ENCODE measurements around the gene TFPT. TPM values are rescaled to one million over a fixed set of nuclear protein-coding genes. Genes with fewer than 3 reads are reported as not detected.

Gene TFPT
- total RNA-seq, 2 experiments from 2014 or later, result 27.7 to 28.1 TPM

- Mint-ChIP-seq H3K4me3 (peak overlapping the region; percentile 67), H3K36me3 (ENCODE audit: low read depth) (no peaks in the 10 kb centered on the region), H3K27ac (no peak overlapping the region), H3K9me3 (no peaks in the 10 kb centered on the region), H3K4me1 (ENCODE audit: low read depth) (peaks cover 6% of the 10 kb centered on the region), H3K27me3 (peaks cover 21% of the 10 kb centered on the region)
- DNase-seq (no peak), ATAC-seq (no peak)
- no peak for TF ChIP-seq CTCF (IDR thresholded peaks at IDR 0.05)
- intact Hi-C loops (cut with micrococcal nuclease), result no loop called here
- CTCF ChIA-PET, result interaction anchor here (0.9 to 1.7 kb wide), 2 partner anchors 8 to 241 kb away, joined by 3 to 4 read pairs; no protein-coding TSS in a partner anchor
- POLR2A ChIA-PET, result interaction anchor here (1.9 kb wide), 1 partner anchor 20 kb away, joined by 7 read pairs; the partner anchor contains the start of genes PRPF31 and TFPT
These were observed 20.2 kb downstream of the TFPT start for GRCh38 chr19:54095136-54095858.

GRCh38 chr19:54094426-54095000 lies 20.9 kb downstream of the TFPT start:
- H3K9me3 Mint-ChIP-seq, result no peaks in the 10 kb centered on the region
- ATAC-seq (no peak), DNase-seq (no peak)
- H3K27me3 Mint-ChIP-seq, result peaks cover 21% of the 10 kb centered on the region
- H3K4me1 Mint-ChIP-seq (ENCODE audit: low read depth), result peaks cover 6% of the 10 kb centered on the region
- H3K27ac Mint-ChIP-seq, result no peak overlapping the region
- TF ChIP-seq CTCF (IDR thresholded peaks at IDR 0.05), result no peak
- no peaks in the 10 kb centered on the region for H3K36me3 Mint-ChIP-seq (ENCODE audit: low read depth)
- ChIA-PET CTCF (interaction anchor here (1.7 kb wide), 1 partner anchor 240 kb away, joined by 4 read pairs; no protein-coding TSS in a partner anchor), POLR2A (interaction anchor here (1.9 kb wide), 1 partner anchor 21 kb away, joined by 7 read pairs; the partner anchor contains the start of genes PRPF31 and TFPT)
- no peak overlapping the region for H3K4me3 Mint-ChIP-seq
- intact Hi-C loops (cut with micrococcal nuclease), result no loop called here

- H3K36me3 Mint-ChIP-seq (ENCODE audit: low read depth), result no peaks in the 10 kb centered on the region
- H3K4me3 Mint-ChIP-seq, result no peak overlapping the region
- H3K27me3 Mint-ChIP-seq, result peaks cover 1% of the 10 kb centered on the region
- ChIA-PET POLR2A (no interaction called here), CTCF (no interaction called here)
- ATAC-seq (no peak), DNase-seq (no peak)
- TF ChIP-seq CTCF (IDR thresholded peaks at IDR 0.05), result no peak
- H3K4me1 Mint-ChIP-seq (ENCODE audit: low read depth), result no peaks in the 10 kb centered on the region
- H3K27ac Mint-ChIP-seq, result no peak overlapping the region
- peaks cover 9% of the 10 kb centered on the region for H3K9me3 Mint-ChIP-seq
- intact Hi-C loops (cut with micrococcal nuclease), result no loop called here
These were observed 31.0 kb downstream of the TFPT start for GRCh38 chr19:54084410-54084809.

- no peak for ATAC-seq
- Mint-ChIP-seq H3K27ac (no peak within 1 kb of the TSS), H3K4me3 (no peak within 1 kb of the TSS), H3K27me3 (peaks cover 1% of the 10 kb centered on the region), H3K9me3 (peaks cover 9% of the 10 kb centered on the region), H3K4me1 (ENCODE audit: low read depth) (no peaks in the 10 kb centered on the region), H3K36me3 (ENCODE audit: low read depth) (no peaks in the 10 kb centered on the region)
- ChIA-PET CTCF (no interaction called here), POLR2A (interaction anchor here (0.6 kb wide), 1 partner anchor 12 kb away, joined by 3 read pairs; no protein-coding TSS in a partner anchor)
- intact Hi-C loops (cut with micrococcal nuclease), result no loop called here
- TF ChIP-seq CTCF (IDR thresholded peaks at IDR 0.05), result no peak
- no peak for DNase-seq
These were observed 34.4 kb downstream of the TFPT start, which contains the start of gene TARM1 for GRCh38 chr19:54081032-54081431. Gene TARM1 (minus strand): TSS chr19:54081365. CDS start chr19:54081340, 25 bp downstream.

- H3K4me3 Mint-ChIP-seq, result no peak overlapping the region
- H3K27ac Mint-ChIP-seq, result no peak overlapping the region
- ATAC-seq, result no peak
- ChIA-PET CTCF (no interaction called here), POLR2A (no interaction called here)
- intact Hi-C loops (cut with micrococcal nuclease), result no loop called here
- no peak for TF ChIP-seq CTCF (IDR thresholded peaks at IDR 0.05)
- H3K4me1 Mint-ChIP-seq (ENCODE audit: low read depth), result no peaks in the 10 kb centered on the region
- no peak for DNase-seq
- H3K9me3 Mint-ChIP-seq, result peaks cover 4% of the 10 kb centered on the region
- no peaks in the 10 kb centered on the region for H3K36me3 Mint-ChIP-seq (ENCODE audit: low read depth)
- no peaks in the 10 kb centered on the region for H3K27me3 Mint-ChIP-seq
These were observed 38.1 kb downstream of the TFPT start for GRCh38 chr19:54077334-54077733.

All from activated CD8-positive, alpha-beta T cell treated with anti-CD3 and anti-CD28 coated beads for 36 hours (primary cell).